ENCODE data around the gene EPAS1. TPM values are rescaled to one million over a fixed set of nuclear protein-coding genes. Genes with fewer than 3 reads are reported as not detected.

EPAS1 gene
- total and polyA plus RNA-seq, 2 of the 13 experiments (the other 11 are each of a cell fraction or from before 2014, with no cell fraction given), result 47.1 to 182 TPM

- peak; percentile 40; the same call in 1 of the 2 replicates for TF ChIP-seq SPEN (CRISPR knock-in tag; IDR thresholded peaks at IDR 0.05; ENCODE audit: low read depth)
- peak; percentile 69 for TF ChIP-seq ZGPAT (CRISPR knock-in tag; IDR thresholded peaks at IDR 0.05)
- peak; percentile 60; the same call in 1 of the 2 replicates for TF ChIP-seq KMT2B (CRISPR knock-in tag; IDR thresholded peaks at IDR 0.05)
- no peak for TF ChIP-seq ZNF496 (CRISPR knock-in tag; IDR thresholded peaks at IDR 0.05; ENCODE audit: insufficient replicate concordance)
- TF ChIP-seq HDAC2 (CRISPR knock-in tag; IDR thresholded peaks at IDR 0.05), result peak; percentile 10; the same call in 1 of the 2 replicates
- TF ChIP-seq ZNF629 (CRISPR knock-in tag; conservative IDR thresholded peaks at IDR 0.05), result 0 out of 2 replicates have a peak, but pooled peaks have one; percentile 36
- no peak for TF ChIP-seq DR1 (CRISPR knock-in tag; IDR thresholded peaks at IDR 0.05)
- no peak for TF ChIP-seq ZNF557 (CRISPR knock-in tag; IDR thresholded peaks at IDR 0.05)
- TF ChIP-seq TRAFD1 (CRISPR knock-in tag; IDR thresholded peaks at IDR 0.05; ENCODE audit: borderline replicate concordance), result no peak
- TF ChIP-seq HNF1B (CRISPR knock-in tag; IDR thresholded peaks at IDR 0.05), result peak; percentile 15; the same call in 1 of the 2 replicates
- TF ChIP-seq ZNF800 (CRISPR knock-in tag; IDR thresholded peaks at IDR 0.05), result no peak; the same call in 1 of the 2 replicates
- no peak for TF ChIP-seq TERF1 (CRISPR knock-in tag; IDR thresholded peaks at IDR 0.05)
- 0 out of 2 replicates have a peak, but pooled peaks have one; percentile 14 for TF ChIP-seq MAFG (CRISPR knock-in tag; IDR thresholded peaks at IDR 0.05)
- TF ChIP-seq ZNF562 (CRISPR knock-in tag; IDR thresholded peaks at IDR 0.05; ENCODE audit: borderline replicate concordance), result no peak
- no peak for TF ChIP-seq MATR3 (CRISPR knock-in tag; IDR thresholded peaks at IDR 0.05)
- TF ChIP-seq CBX5 (CRISPR knock-in tag; IDR thresholded peaks at IDR 0.05; ENCODE audit: borderline replicate concordance), result peak; percentile 3; the same call in 1 of the 2 replicates
- TF ChIP-seq TCF7 (IDR thresholded peaks at IDR 0.05; ENCODE audit: low read depth), result peak; percentile 23; the same call in 1 of the 2 replicates
- no peak for TF ChIP-seq TOE1 (CRISPR knock-in tag; IDR thresholded peaks at IDR 0.05)
- TF ChIP-seq CBFB (CRISPR knock-in tag; IDR thresholded peaks at IDR 0.05), result peak; percentile 65
- 0 out of 2 replicates have a peak, but pooled peaks have one; percentile 44 for TF ChIP-seq TSC22D2 (CRISPR knock-in tag; IDR thresholded peaks at IDR 0.05; ENCODE audit: borderline replicate concordance)
Observed at GRCh38 chr2:46296840-46297545, at the start of gene EPAS1 (continued).
